HL-60/S4 (cell line): ENCODE measurements around the gene SLC30A7.

Source experiments
- in situ Hi-C: fragments of 300-500 bp; cut with MboI; formaldehyde crosslinking; loops from 2 replicates; pipeline ENCODE4 v1.14.3; 2022; ENCODE audit warnings: low sequenced_read_pairs

SLC30A7 gene

DNA sequence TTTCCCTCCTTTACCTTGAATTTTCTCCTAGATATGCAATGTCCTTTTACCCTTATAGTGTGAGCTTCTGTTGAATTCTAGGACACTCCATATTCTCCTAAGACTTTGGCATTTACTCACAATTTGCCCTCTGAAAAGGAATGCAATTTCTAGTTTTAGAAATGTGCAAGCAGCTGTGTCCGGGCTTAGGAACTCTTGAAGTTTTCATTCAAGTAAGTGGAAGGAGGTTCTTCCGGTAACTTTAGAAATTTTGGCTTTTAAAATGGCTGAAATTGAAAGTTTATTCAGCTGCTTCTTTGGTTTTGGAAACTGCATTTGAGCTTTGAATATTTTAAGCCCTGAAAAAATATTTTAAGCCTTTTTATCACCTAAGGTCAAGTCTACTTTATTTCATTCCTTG is 73.4 kb downstream of the SLC30A7 start:
- in situ Hi-C loops: no loop called here

DNA sequence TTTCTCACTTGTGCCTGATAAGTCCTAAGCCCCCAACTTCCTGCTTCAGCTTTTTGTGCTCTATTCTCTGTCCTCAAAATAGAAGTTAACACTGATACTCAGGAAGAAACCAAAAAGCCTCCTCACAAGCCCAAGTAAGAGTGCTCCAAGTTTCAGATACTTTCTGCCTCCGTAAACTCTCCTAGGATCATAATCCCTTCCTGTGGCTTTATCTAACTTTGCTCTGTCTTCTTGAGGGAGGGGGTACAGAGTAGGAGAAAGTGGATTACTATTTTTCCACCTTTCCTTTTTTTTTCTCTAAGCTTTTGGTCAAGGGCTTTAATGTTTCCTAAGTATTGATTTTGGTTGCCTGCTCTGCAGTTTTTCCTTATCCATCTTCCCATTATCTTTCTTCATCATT is 75.1 kb downstream of the SLC30A7 start:
- in situ Hi-C loops: no loop called here

DNA sequence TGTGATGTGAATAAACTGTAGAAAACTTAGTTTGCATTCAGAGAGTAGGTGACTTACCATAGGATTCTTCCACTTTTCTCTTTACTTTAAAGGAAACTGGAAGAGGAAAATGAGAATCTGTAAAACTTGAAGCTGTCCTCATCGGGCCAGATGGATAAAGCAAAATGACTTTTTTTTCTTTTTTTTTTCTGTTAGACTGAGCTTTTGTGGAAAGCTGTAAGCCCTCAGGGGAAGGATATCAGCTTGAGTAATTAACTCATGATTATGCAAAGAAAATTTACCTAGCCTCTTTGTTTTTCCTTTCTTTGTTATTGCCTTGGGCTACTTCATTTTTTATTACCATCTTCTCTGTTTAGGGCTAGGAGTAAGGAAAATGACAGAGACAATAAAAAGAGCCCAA is 76.3 kb downstream of the SLC30A7 start:
- in situ Hi-C loops: no loop called here

DNA sequence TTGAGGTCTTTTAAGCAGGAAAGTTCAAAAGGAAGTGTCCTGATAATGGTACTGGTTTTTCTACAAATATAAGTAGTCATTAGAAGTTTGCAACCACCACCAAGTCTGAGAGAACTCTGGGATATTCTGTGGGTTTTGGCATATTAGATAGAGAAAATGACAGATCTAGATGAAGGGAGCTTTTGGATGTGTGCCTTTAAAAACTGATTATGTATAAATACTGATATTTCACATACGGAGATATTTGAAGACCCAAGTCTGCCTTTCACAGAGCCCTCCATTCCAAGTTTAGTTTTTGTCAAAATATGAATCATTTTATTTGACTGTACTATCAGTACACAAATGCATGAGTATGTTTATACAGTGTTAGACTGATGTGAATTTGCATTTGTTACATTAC is 81.0 kb downstream of the SLC30A7 start:
- in situ Hi-C loops: no loop called here

DNA sequence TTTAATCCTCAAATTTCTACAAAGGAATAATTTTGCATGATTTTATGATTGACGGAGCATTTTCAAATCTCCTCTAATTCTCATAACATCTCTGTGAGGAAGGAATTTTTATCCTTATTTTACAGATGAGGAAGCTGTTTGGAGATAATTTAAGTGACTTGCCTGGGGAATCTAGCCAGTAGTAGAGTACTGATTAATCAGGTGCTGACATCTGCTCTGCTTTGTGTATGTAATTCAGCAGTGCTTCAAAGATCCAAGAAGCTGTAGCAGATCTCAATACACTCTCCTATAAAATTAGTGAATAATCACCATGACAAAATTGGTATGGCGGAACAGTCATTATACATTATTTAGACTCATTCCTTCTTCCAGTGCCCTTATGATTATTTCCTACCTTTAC is 83.7 kb downstream of the SLC30A7 start:
- in situ Hi-C loops: no loop called here

DNA sequence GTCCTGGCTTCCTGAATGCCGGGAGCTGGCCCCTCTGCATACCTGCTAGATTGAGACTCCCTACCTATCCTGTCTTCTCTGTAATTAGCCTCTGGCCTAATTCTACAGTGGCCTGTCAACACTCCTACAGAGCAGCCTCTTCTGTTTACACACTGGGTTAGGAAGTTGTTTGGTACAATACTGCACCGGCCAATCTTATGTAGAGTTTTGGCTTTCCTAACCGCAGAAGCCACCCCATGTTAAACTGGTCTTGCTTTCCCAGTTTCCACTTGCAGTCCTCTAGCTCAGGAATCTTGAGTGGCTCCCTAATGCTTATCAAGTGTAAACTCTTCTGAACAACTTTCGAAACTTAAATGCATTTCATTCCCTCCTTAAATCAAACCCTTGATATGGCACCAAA is 86.9 kb downstream of the SLC30A7 start:
- in situ Hi-C loops: no loop called here

DNA sequence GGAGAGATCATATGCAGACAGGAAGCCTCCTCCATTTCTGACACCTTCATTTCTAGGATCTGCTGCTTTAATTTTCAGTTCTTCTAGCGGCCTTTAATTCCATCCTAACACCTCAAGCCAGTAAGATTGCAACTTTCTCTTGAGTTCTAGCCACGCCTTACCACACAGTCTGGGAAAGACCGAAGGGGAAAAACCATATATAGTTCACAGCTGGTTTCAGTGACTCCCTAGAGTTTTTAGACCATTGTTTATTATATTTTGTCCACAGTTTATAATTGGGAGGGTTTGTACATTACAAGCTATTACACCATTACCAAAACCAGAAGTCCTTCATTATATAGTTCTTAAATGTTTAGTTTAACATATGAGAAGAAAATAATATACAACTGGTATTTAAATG is 92.2 kb downstream of the SLC30A7 start:
- in situ Hi-C loops: no loop called here

DNA sequence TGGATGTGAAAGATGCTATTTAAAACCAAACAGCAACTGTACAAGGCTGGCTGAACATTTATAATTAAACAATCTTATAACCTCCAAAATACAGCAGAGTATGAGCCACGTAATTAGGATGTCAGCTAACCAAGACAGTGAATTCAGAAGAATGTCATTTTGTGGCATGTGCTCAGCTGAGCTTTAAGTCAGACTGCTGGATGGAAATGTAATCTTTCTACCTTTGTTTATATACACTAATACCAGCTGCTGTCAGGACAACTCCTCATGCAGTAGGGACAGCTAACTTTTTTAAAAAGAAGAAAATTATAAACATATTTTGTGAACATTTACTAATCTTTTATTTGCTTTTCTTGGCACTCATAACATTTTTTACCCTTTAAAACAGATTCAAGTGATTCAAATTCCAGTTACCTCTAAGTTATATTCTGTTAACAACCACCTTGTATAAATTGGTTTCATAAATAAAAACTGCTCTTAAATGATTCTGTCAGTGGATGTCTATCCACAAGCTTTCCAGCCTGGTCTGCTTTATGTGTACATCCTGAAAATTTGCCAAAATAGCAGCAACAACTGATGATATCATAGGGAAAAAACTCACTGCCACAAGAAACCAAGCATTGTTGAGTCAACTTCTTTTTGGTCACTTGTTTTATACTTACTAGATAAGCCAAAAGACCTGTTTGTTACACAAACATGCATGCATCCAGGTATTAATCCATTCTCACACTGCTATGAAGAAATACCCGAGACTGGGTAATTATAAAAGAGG is 93.6 kb downstream of the SLC30A7 start:
- in situ Hi-C loops: no loop called here

DNA sequence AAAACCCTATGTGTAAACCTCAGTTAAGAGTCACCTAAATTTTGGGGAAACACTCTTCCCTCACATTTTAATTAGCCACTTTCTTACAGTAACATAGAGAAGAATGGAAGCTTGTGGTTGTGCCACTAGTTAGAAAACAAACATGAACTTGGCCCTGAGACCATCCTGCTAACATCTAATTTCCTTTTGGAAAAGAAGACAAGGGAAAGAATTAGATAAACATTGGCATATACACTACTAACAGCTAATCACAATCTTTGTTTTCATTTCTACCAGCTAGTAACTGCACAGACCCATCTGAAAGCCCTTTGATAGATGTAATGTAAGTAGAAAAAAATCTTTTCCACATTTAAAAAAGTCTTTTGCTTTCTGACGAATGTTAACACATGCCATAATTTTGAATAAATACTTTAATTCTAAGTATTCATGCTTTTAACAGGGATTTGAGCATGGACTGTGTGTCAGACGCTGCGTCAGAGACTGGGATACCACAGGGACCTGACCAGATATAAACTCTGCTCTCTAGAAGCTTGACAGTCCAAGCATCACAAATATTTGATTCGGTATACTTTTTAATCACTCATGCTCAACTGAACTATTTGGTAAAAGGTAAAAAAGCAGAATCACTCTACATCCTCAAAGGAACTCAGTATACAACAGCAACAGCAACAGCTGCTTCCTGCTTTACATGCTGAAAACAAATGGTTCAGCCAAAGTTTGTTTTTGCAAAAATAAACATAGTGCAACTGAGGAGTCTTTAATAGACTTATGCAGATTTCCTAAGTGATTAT is 99.5 kb downstream of the SLC30A7 start:
- in situ Hi-C loops: no loop called here

DNA sequence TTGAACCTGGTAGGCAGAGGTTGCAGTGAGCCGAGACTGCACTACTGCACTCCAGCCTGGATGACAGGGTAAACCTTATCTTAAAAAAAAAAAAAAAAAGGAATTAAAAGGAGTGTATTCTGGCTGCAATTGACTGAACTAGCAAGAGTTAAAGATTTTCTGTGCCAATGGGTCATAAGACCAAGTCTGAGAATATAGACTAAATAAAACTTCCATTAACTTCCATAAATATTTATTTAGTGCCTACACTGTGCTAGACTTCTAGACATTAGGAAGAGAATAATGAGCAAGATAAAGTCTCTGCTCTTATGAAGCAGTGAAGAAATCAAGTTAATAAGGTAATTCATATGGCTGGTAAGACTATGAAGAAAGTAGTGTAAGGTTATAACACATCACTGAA is 102.5 kb downstream of the SLC30A7 start:
- in situ Hi-C loops: no loop called here

DNA sequence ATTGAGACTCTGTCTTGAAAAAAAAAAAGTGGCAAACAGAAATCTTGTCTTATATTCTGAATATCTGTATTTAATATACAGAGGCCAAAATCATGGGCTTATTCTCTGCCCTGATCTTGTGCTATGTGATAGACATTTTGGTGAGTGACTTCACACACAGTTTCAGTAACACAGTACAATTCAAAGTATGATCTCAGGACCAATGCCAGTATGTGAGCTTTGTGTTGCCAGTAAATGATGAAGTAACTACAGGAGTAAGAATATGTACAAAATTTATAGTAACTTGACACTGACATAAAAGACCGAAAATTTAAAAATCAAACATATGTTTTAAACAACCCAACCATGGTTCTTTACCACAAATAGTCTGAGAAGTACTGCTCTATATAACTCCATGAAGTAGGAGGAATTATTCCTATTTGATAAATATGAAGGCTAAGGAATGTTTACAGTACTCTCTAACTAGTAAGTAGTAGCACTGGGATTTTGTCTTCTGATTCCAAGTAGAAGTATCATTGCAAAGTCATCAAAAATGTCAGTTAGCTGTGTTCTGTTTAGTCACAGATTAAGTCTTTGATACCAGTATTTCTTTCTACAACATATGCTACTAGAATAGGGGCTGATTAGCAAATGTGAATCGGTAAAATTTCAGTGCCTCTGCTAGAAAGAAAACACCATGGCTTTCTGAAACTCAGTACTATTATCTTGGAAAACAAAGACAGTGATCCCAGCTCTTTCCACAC is 104.4 kb downstream of the SLC30A7 start:
- in situ Hi-C loops: no loop called here

DNA sequence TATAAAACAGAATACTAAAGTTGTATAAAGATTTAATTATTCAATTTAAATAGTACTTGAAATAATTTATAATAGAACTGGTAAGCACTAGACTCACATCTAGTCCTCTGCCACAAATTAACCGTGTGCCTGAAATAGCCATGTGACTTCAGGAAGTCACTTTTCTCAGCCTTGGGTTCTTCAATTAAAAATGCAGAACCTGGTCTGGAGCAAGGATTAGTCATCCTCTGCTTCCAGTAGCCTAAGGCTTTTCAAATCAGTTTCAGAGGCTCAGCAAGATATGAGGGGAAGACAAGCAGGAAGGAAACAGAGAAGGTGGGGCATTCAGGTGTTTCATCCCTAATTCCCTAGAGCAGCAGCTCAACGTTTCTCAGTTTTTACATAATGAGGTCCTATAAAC is 106.7 kb downstream of the SLC30A7 start:
- in situ Hi-C loops: no loop called here

DNA sequence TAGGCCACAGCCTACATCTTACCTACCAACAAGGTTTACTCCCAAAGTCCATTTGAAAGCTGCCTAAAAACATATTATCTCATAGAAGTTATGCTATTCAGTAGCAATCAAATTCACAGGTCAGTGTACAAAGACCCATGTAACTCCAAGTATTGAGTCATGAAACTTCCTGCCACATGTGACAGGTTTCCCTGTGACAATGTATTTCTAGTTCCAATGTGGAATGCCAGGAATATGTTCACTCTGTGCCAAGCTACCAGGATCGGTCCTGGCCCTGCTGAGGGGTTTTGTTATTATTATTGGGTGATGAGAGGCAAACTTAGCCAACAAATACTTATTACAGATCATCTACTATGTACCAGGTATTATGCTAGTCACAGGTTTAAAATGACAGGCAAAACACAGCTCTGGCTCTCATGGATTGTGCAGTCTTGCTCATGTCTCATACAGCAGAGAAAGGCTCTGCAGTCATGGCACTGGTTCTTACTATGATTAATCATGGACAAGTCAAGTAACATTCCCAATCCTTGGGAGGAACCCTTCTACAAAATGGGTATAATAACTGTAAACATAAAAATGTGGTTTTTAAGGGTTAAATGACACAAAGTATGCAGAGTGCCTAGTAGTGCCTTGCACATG is 107.2 kb downstream of the SLC30A7 start:
- in situ Hi-C loops: no loop called here

DNA sequence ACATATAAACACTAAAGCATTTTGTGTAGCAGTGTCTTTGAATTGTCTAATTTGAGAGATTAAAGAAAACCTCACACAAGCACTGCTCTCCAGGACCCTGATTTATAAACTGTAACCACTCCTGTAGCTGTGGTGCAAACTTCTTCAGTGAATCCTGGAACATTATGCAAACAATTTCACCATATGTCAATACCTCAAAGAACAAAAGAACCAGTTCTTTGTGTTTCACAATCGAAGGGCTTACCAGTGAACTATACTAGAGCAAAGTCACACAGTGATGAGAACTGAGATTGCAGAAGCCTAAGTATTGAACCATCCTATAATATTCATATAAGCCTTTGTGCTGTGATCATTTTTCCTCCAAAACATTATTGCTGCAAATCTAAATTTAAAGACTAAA is 108.2 kb downstream of the SLC30A7 start:
- in situ Hi-C loops: no loop called here

DNA sequence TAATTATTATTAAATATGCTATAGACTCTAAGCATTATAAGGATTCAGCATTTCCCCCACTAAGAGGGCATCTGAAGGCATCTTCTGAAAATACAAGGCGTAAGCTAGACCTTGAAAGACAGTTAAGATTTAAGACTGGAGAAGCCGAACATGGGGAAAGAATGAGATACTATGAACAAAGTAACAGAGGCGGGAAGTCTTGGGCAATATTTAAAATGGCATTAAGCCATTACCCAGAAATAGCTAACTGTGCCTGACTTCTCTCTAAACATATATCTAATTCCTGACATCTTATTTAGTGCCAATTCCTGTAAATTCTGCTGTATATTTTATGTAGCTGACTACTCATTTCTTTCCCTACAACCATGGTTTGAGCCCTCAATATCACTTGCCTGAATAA is 108.8 kb downstream of the SLC30A7 start:
- in situ Hi-C loops: no loop called here

DNA sequence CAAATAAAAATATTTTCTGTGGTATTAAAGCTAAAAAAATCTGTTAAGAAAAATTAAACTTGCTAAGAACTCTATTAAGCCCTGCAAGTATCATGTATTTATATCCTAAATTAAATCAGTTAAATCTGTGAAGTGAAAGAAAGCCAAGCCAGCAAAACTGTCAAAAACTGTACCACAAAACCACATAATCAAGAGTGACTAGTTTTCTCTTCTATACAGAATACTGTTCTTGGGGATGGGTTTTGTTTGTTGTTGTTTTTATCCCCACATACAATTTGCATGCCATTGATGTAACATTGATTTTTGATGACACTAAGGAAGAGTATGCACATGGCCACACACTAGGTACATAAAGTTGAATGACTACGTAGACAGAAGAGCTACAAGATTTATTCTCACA is 109.3 kb downstream of the SLC30A7 start:
- in situ Hi-C loops: no loop called here

DNA sequence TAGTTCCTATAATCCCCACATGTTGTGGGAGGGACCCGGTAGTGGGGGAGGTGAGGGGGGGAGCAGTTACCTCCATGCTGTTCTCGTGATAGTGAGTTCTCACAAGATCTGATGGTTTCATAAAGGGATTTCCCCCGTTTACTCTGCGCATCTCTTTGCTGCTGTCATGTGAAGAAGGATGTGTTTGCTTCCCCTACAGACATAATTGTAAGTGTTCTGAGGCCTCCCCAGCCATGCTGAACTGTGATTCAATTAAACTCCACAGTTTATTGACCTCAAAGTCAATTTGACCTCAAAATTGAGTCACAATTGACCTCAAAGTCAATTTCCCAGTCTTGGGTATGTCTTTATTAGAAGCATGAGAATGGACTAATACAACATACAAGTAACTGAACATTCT is 110.0 kb downstream of the SLC30A7 start:
- in situ Hi-C loops: no loop called here

DNA sequence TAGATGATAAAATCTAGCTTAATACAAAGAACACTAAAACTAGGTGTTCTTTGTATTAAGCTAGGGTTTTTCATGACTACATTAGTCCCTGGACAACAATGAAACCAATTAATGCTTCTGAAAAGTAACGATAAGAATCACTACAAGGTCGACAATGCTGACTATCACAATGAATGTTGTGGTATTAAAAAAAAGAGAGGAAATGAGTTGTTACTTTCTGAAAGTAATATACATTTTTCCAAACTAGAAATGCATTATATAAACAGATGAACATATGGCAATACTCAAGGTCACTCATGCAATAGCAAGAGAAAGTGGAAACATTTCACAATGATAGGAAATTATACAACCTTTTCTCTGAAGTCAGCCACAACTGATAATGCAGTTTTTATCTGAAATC is 110.7 kb downstream of the SLC30A7 start:
- in situ Hi-C loops: no loop called here

DNA sequence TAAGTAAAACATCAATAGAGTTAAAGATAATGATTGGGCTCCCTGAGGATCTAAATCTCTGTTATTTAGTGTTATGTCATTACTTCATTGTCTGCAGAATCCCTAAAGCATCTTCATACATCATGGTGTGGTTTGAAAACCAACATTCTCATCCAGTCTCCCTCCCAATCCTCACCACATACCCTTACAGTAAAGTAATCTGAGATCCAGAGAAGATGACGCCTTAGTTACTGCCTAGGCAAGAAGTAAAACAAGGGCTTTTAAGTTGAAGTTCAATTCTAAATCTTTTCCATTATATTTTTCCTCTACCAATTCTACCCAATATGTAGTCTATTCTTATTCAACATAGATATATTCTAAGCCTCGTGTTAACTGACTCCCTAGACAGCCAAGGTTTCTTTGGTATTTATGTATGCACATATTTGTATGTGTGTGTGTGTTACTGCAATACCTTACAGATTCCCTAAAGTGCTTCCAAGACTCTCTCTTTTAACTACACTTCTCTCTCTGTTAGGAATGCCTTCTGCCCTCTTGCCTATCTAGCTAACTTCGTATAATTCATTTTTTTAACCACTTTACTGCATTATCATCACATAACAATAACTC is 112.4 kb downstream of the SLC30A7 start:
- in situ Hi-C loops: no loop called here

DNA sequence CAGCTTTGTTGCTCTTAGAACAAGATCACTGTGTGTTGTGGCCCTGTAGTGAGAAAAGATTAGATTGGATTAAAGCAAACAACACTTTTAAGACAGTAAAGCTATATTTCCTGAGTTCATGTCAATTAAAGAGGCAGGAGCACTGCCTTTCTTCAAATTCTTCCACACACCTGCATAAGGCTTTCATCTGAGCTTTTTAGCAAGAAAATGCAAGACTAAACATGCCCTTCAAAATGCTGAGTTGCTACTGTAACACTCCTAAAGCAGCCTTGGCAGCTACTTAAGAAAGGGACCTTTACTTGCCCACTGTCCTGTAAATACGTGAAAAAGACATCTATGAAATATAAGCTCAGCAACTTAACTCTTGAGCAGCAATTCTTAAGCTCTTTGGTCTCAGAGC is 117.9 kb downstream of the SLC30A7 start:
- in situ Hi-C loops: no loop called here

DNA sequence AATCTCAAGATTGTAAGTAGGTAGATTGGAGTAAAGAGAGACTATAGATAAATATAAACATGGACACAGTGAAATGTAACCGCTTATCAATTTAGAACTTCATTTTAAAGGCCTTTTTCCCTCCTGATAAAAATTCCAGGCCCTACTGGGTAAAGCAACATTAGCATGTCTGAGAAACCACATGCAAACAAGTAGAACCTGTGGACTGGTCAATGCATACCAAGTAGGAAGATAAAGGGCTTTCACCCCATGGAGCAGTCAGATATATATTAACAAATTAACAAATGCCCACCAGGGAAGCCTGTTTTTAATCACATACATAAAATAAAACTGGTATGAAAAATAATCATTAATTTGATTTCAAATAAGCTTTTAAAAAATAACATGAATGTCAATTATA is 121.6 kb downstream of the SLC30A7 start:
- in situ Hi-C loops: no loop called here
